ENCODE results near the gene XIRP2. TPM values are rescaled to one million over a fixed set of nuclear protein-coding genes. Genes with fewer than 3 reads are reported as not detected.

XIRP2 gene
- total RNA-seq, 4 donors from 2014 or later, result not detected

DNA sequence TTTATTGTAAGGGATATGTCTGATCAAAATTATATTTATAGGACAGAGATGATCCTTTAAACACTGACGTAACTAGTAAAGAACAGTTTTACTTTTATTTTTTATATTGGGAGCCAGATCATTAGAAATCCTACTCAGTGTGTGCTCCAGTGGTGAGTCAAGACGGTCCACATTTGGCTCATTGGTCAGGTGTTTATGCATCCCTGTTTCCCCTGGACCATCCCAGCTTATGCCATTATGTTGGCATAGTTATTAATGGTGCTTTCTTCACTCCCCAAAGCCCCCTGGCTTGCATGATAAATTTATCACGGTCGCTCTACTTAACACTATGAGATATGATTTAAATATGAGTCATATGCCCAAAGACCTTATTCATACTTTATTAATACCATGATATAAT, 293.4 kb downstream of the XIRP2 start:
- TF ChIP-seq, protein P1, sequence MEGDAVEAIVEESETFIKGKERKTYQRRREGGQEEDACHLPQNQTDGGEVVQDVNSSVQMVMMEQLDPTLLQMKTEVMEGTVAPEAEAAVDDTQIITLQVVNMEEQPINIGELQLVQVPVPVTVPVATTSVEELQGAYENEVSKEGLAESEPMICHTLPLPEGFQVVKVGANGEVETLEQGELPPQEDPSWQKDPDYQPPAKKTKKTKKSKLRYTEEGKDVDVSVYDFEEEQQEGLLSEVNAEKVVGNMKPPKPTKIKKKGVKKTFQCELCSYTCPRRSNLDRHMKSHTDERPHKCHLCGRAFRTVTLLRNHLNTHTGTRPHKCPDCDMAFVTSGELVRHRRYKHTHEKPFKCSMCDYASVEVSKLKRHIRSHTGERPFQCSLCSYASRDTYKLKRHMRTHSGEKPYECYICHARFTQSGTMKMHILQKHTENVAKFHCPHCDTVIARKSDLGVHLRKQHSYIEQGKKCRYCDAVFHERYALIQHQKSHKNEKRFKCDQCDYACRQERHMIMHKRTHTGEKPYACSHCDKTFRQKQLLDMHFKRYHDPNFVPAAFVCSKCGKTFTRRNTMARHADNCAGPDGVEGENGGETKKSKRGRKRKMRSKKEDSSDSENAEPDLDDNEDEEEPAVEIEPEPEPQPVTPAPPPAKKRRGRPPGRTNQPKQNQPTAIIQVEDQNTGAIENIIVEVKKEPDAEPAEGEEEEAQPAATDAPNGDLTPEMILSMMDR (IDR thresholded peaks at IDR 0.05; ENCODE audit: low read depth), result no peak

DNA sequence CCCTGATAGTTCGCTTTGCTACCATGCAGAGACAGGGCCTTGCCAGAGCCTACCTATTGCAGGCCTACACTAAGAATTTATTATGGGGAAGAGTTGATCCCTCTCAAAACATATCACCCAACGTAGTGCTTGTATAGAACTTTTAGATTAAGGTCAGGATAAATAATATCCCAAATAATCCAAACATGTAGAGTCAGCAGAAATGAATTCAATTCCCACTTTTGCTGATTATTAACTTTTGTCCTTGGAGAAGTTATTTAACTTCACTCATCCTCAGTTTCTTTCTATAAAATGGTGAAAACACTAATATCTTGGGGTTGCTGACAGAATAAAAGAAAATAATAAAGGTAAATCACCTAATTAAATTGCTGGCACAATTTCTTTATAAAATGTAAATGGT, 294.1 kb downstream of the XIRP2 start:
- TF ChIP-seq, protein P1 (IDR thresholded peaks at IDR 0.05; ENCODE audit: low read depth), result no peak

DNA sequence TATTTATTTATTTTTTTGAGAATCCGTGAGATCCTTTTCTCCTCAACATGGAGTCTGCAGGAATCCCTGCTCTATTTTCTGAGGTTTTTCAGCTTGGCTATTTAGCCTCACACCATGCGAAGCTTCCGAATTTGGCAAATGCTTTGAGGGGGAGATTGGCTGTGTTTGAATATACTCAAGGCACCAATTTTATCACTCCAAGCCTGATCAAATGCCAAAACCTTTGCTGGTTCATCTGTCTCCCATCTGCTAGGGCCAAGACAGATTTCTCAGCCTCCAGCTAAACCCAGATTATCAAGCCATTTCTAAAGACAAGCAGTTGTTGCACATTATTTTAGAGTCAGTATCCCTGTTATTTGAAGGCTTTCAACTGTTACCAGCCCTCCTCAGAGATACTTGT, 295.7 kb downstream of the XIRP2 start:
- TF ChIP-seq, protein P1 (IDR thresholded peaks at IDR 0.05; ENCODE audit: low read depth), result no peak

DNA sequence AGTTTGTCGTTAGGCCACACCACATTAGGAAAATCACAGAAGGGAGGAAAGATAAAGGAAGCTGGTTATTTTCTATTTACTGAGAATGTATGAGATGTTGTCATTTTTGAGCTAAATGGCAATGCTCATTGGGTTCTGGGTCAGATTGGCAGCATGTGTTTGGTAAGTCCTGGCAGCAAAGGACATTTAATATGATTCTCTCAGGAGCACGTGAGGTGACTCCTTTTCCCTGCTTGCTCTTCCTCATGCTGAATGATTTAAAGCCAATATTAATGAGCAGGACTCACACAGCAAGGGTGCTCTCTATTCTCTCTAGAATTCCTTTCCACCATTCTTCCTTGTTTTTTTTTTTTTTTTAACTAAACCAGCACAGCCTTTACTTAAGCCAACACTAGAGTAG, 298.2 kb downstream of the XIRP2 start:
- TF ChIP-seq, protein P1 (IDR thresholded peaks at IDR 0.05; ENCODE audit: low read depth), result no peak

DNA sequence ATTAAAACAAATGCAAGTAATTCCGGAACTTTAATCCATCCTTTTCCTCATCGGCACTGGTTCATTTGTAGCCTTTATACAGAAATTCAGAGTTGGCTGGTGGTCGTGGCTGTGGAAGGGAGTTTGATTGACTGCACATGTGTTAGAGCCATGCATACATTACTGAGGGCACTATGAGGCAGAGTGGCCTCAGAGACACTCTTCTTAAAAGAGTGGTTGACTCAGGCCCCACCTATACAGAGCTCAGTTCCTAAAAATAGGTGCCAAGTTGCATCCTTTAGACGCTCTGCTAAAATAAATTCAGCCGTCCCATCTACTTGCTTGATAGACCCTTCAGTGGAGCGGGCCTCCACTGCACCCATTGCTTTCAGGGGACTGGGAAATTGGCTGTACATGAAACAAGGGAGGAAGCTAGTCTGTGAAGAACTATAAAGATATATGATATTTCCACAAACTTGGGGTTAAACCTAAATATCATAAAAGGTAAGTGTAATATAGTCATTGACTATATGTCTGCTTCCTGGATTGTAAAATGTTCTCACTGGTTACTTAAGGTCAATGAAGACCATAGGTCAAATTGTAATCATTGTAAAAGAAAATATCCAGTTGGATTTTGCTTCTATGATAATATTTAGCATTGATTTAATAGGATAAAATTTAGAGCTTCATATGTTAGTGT, 298.9 kb downstream of the XIRP2 start:
- TF ChIP-seq, protein P1 (IDR thresholded peaks at IDR 0.05; ENCODE audit: low read depth), result no peak

DNA sequence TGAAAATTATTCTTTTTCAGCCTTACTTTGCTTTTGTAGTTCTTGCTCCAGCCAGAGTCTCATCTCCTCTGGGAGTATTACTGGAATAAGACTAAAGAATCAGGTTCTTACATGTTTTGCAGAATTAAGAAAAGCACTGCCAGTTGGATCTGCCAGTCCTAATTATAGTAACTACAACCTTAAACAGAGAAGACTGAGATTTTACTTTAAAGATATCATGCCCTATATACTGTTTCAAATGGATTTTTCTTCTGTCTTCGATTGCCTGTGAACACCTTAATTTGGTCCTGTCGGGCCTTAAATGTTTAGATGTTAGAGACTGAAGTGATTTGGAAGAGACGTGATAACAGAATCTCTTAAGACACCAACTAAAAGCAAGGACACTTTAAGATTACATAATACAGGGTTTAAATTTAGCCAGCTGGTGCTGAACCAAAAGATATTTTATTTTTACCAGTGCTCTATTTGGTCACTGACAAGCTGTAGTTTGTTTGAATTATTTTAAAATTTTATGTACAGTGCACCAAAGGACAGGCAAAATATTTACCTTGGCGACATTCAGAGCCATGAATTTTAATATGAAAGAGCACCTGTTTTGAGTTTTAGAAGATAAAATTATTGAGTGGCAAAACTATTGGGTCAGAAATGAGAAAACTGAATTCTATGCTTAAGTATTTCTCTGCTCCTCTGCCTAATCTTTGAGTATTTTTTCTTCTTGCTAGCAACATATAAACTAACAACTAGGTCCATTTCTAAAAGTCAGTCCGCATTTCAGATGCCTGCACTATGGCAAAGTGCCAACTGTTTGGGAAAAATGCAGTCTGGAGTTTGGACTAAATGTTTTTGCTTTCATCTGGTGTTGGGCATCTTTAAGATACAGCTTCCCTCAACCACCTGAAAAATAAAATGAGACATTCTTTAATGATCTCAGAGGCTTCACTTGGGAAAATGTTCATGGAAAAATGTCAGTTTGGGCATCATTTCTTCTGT, 300.0 kb downstream of the XIRP2 start:
- TF ChIP-seq, protein P1 (IDR thresholded peaks at IDR 0.05; ENCODE audit: low read depth), result no peak

DNA sequence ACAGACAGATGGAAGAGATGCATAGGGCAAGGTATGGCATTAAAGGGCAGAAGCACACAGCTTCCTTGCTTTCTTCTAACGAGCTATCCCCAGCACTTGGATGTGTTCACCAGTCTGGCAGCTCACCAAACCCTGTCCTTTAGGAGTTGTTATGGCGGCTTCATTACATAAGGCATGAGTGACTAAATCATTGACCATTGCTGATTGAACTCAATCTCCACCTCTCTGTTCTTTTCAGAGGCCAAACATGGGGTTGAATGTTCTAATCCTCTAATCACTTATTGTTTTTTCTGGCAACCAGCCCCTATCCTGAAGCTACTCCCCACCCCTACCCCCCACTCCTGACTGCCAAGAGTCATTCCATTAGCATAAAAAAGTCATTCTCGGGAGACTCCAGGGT, 301.8 kb downstream of the XIRP2 start:
- TF ChIP-seq, protein P1 (IDR thresholded peaks at IDR 0.05; ENCODE audit: low read depth), result no peak

Data from subcutaneous adipose tissue (tissue), 4 donors.